ENCODE data around the gene KLK13. TPM values are rescaled to one million over a fixed set of nuclear protein-coding genes. Genes with fewer than 3 reads are reported as not detected.

The KLK13 gene
- total RNA-seq, 1 donor from 2014 or later = not detected

DNA sequence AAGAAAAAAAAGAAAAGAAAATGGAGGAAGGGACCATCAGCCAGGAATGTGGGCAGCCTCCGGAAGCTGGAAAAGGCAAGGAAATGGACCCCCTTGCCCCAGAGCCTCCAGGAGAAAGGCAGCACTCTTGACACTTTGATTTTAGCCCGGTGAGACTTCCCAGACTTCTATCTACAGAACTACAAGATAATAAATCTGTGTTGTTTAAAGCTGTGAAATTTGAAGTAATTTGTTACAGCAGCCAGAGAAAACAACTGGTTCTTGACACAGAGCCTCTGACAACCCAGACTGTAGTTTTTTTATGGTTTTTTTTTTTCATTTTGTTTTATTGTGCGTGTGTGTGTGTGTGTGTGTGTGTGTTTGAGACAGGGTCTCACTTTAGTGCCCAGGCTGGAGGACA is 35.7 kb upstream of the KLK13 start:
- H3K4me1 ChIP-seq = no peaks in the 10 kb centered on the region
- no peak overlapping the region for H3K4me3 ChIP-seq
- no peak for DNase-seq (ENCODE audit: low spot score in 2 of 2)
- intact Hi-C loops (cut with DNase I) = loop anchor here (10.0 kb wide), 2 partner anchors 264 to 604 kb away; partner anchors contain the start of genes CLDND2 and ETFB
- no peak overlapping the region for H3K27ac ChIP-seq
- no peaks in the 10 kb centered on the region for H3K27me3 ChIP-seq
- TF ChIP-seq, protein P1, sequence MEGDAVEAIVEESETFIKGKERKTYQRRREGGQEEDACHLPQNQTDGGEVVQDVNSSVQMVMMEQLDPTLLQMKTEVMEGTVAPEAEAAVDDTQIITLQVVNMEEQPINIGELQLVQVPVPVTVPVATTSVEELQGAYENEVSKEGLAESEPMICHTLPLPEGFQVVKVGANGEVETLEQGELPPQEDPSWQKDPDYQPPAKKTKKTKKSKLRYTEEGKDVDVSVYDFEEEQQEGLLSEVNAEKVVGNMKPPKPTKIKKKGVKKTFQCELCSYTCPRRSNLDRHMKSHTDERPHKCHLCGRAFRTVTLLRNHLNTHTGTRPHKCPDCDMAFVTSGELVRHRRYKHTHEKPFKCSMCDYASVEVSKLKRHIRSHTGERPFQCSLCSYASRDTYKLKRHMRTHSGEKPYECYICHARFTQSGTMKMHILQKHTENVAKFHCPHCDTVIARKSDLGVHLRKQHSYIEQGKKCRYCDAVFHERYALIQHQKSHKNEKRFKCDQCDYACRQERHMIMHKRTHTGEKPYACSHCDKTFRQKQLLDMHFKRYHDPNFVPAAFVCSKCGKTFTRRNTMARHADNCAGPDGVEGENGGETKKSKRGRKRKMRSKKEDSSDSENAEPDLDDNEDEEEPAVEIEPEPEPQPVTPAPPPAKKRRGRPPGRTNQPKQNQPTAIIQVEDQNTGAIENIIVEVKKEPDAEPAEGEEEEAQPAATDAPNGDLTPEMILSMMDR (IDR thresholded peaks at IDR 0.05) = no peak
- no peaks in the 10 kb centered on the region for H3K9me3 ChIP-seq
- peaks cover 18 to 42% of the 10 kb centered on the region in 2 donors for H3K36me3 ChIP-seq

DNA sequence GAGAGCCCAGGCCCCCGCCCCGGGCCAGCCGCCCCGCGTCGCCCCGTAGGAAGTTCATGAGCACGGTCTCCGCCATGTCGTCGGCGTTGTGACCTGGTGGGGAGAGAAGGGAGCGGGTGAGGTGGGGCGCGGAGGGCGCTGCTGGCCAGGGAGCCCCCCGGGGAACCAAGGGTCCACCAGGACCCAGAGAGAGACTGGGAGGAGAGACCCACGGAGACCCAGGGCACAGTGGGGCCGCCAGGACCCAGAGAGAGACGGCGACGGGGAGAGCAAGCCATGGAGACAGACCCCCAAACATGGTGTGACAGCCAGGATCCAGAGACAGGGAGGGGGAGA is 34.1 kb upstream of the KLK13 start:
- peak overlapping the region in 1 of 2 donors; percentile 35 for H3K4me3 ChIP-seq
- no peak overlapping the region for H3K27ac ChIP-seq
- H3K9me3 ChIP-seq = no peaks in the 10 kb centered on the region
- H3K36me3 ChIP-seq = peaks cover 17 to 37% of the 10 kb centered on the region in 2 donors
- no peaks in the 10 kb centered on the region for H3K27me3 ChIP-seq
- intact Hi-C loops (cut with DNase I) = no loop called here
- DNase-seq (ENCODE audit: low spot score in 2 of 2) = no peak
- H3K4me1 ChIP-seq = no peaks in the 10 kb centered on the region
- TF ChIP-seq, protein P1 (IDR thresholded peaks at IDR 0.05) = no peak

DNA sequence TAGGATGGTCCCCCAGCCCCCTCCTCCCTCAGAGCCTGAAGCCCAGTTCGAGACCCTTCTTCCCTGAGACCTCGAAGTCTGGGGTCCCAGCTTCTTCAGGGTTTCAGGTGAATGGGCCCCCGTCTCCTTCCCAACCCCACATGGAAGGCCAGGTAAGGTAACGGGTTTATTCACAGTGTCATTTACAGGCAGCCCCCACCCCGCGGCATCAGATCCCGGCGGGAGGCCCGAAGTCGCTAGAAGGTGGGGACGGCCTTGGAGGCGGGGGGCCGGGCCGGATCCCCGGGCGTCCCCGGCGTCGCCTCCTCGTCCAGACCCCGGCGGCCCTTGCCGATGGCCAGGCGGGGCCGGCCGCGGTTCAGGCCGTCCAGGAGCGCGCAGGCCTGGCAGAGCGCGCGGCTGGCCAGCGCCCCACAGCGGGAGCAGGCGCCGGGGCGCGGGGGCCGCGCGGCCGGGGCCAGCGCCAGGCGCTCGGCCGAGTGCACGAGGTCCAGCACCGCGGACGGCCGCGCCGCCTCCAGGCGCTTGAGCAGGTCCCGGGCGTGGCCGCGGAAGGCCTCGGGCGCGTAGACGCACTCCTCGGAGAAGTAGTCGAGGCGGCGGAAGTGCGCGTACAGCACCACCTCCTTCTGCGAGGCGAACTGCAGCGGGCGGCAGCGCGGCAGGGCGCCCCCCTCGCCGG is 33.6 kb upstream of the KLK13 start:
- Histone ChIP-seq H3K4me3 (peak overlapping the region in 1 of 2 donors; percentile 35), H3K4me1 (no peaks in the 10 kb centered on the region), H3K27me3 (no peaks in the 10 kb centered on the region), H3K9me3 (no peaks in the 10 kb centered on the region), H3K36me3 (peaks cover 13 to 32% of the 10 kb centered on the region in 2 donors), H3K27ac (no peak overlapping the region)
- DNase-seq (ENCODE audit: low spot score in 2 of 2) = no peak
- TF ChIP-seq, protein P1 (IDR thresholded peaks at IDR 0.05) = no peak
- intact Hi-C loops (cut with DNase I) = no loop called here

DNA sequence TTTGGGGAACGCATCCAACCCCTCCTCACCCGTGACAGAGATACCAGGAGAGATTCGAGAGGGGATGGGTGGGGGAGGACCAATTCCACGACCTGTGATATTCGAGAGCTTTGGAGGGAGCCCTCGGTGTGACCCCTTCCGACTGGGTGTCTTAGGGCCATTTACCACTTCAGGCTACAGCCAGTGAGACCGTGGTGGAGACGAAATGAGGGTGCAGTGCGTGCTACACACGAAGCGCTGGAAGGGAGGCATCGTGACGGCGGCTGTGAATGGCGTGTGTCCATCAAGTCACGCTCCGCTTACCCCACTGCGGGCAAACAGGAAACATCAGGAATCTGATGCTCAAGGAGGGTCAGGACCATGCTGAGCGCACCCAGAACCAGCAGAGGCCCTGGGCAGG is 32.9 kb upstream of the KLK13 start:
- Histone ChIP-seq H3K4me1 (no peaks in the 10 kb centered on the region), H3K27ac (no peak overlapping the region), H3K4me3 (no peak overlapping the region), H3K27me3 (no peaks in the 10 kb centered on the region), H3K9me3 (no peaks in the 10 kb centered on the region), H3K36me3 (peaks cover 10 to 25% of the 10 kb centered on the region in 2 donors)
- TF ChIP-seq, protein P1 (IDR thresholded peaks at IDR 0.05) = no peak
- no peak for DNase-seq (ENCODE audit: low spot score in 2 of 2)
- intact Hi-C loops (cut with DNase I) = no loop called here

DNA sequence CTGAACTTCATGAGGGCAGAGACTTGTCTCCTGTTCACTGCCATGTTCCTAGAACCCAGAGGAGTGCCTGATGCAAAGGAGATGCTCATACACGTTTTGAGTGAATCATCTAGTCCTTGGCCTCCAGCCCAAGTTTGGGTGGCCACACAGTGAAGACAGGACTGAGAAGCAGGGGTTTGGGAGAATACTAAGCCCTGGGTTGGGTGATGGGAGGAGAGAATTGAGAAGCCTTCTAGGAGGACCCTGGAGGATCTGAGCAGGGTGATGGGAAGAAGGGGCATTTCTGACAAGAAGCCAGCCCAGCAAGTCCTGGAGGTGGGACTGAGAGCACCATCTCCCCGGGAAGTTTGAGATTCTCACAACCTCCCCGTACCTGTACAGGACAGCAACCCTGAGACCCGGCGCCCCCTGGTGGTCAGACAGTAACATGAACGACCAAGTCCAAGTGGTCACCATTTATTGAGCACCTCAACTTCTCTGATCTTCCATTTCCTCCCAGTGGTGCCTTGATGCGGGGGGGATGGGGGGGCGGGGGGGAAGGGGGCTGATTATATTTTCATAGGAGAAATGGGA is 32.4 kb upstream of the KLK13 start:
- intact Hi-C loops (cut with DNase I) = no loop called here

More for the DNA sequence above, 32.4 kb upstream of the KLK13 start:
- TF ChIP-seq, protein P1 (IDR thresholded peaks at IDR 0.05) = peak in 2 of 3 experiments; percentile 58 to 60
- H3K27ac ChIP-seq = no peak overlapping the region
- H3K4me1 ChIP-seq = no peaks in the 10 kb centered on the region
- no peaks in the 10 kb centered on the region for H3K9me3 ChIP-seq
- H3K27me3 ChIP-seq = no peaks in the 10 kb centered on the region
- DNase-seq (ENCODE audit: low spot score in 2 of 2) = no peak
- peaks cover 7 to 20% of the 10 kb centered on the region in 2 donors for H3K36me3 ChIP-seq
- H3K4me3 ChIP-seq = no peak overlapping the region

Measured in ascending aorta (tissue), 2 donors.